ENCODE data around the gene ATP10B. TPM values are rescaled to one million over a fixed set of nuclear protein-coding genes. Genes with fewer than 3 reads are reported as not detected.

The ATP10B gene
- total RNA-seq, 1 experiment from 2014 or later: 0.11 TPM

GRCh38 chr5:160543395-160543794, 308.6 kb downstream of the ATP10B start:
- ChIA-PET POLR2A (no interaction called here), CTCF (no interaction called here)
- Mint-ChIP-seq H3K4me1 (peaks cover 6% of the 10 kb centered on the region; the same call in 1 of the 2 replicates), H3K4me3 (no peak overlapping the region), H3K36me3 (no peaks in the 10 kb centered on the region), H3K27ac (no peak overlapping the region), H3K9me3 (no peaks in the 10 kb centered on the region), H3K27me3 (ENCODE audit: low read depth) (no peaks in the 10 kb centered on the region)
- no peak for TF ChIP-seq ATF3 (CRISPR knock-in tag; conservative IDR thresholded peaks at IDR 0.05)
- no peak for TF ChIP-seq ZBTB43 (CRISPR knock-in tag; IDR thresholded peaks at IDR 0.05)
- TF ChIP-seq PRDM15 (CRISPR knock-in tag; IDR thresholded peaks at IDR 0.05): no peak
- TF ChIP-seq ZNF532 (CRISPR knock-in tag; IDR thresholded peaks at IDR 0.05; ENCODE audit: borderline replicate concordance): no peak
- TF ChIP-seq TEAD1 (CRISPR knock-in tag; IDR thresholded peaks at IDR 0.05): no peak
- TF ChIP-seq RELA (CRISPR knock-in tag; IDR thresholded peaks at IDR 0.05; ENCODE audit: borderline replicate concordance): no peak
- TF ChIP-seq JUN (CRISPR knock-in tag; IDR thresholded peaks at IDR 0.05): no peak
- no peak for TF ChIP-seq ZSCAN18 (CRISPR knock-in tag; IDR thresholded peaks at IDR 0.05)
- no peak for TF ChIP-seq SOX15 (CRISPR knock-in tag; IDR thresholded peaks at IDR 0.05)
- DNase-seq (ENCODE audit: low spot score) (no peak), ATAC-seq (no peak)

- POLR2A ChIA-PET: no interaction called here
- H3K27ac Mint-ChIP-seq: no peak overlapping the region
- no peak for ATAC-seq
- TF ChIP-seq HMGXB4 (CRISPR knock-in tag; IDR thresholded peaks at IDR 0.05) (no peak), ZNF512 (CRISPR knock-in tag; IDR thresholded peaks at IDR 0.05; ENCODE audit: borderline replicate concordance) (no peak), CBFB (CRISPR knock-in tag; IDR thresholded peaks at IDR 0.05; ENCODE audit: low read depth) (no peak), ZBTB43 (CRISPR knock-in tag; IDR thresholded peaks at IDR 0.05) (no peak), ZNF671 (CRISPR knock-in tag; IDR thresholded peaks at IDR 0.05) (no peak), E2F5 (CRISPR knock-in tag; IDR thresholded peaks at IDR 0.05) (no peak), GABPB1 (CRISPR knock-in tag; IDR thresholded peaks at IDR 0.05) (no peak)
These were observed 309.2 kb downstream of the ATP10B start for GRCh38 chr5:160542840-160543239.

More at GRCh38 chr5:160542840-160543239, 309.2 kb downstream of the ATP10B start:
- Mint-ChIP-seq H3K4me3 (no peak overlapping the region), H3K4me1 (peaks cover 4% of the 10 kb centered on the region; the same call in 1 of the 2 replicates), H3K9me3 (no peaks in the 10 kb centered on the region), H3K36me3 (no peaks in the 10 kb centered on the region), H3K27me3 (ENCODE audit: low read depth) (no peaks in the 10 kb centered on the region)
- DNase-seq (ENCODE audit: low spot score): no peak
- CTCF ChIA-PET: no interaction called here

Data from WTC11 (cell line).